Measurements from ENCODE around the gene WDR12. TPM values are rescaled to one million over a fixed set of nuclear protein-coding genes. Genes with fewer than 3 reads are reported as not detected.
A peak's percentile ranks its signal among the peaks of the same experiment; 100 is the strongest.
"Not testable (repeated sequence)": the region's sequence is repeated elsewhere in the genome, so short reads cannot be mapped to it uniquely, and the experiment has no call there.

Gene WDR12
- total RNA-seq, 1 donor from 2014 or later, result 34.7 TPM

- peak; percentile 19 for DNase-seq
Observed at GRCh38 chr2:202883987-202884675, 27.3 kb downstream of the WDR12 start.

- DNase-seq, result no peak
Observed at GRCh38 chr2:202881570-202881969, 29.9 kb downstream of the WDR12 start.

- DNase-seq, result no peak
Observed at GRCh38 chr2:202877699-202878098, 33.8 kb downstream of the WDR12 start.

GRCh38 chr2:202871300-202872141 is 40.0 kb downstream of the WDR12 start, which contains the start of gene ICA1L:
Gene ICA1L (minus strand): TSS chr2:202871766. CDS start chr2:202829009, 42,757 bp downstream.
- peak; percentile 65 for DNase-seq

GRCh38 chr2:202870431-202871299 is 40.8 kb downstream of the WDR12 start:
- DNase-seq, result peak; percentile 72

GRCh38 chr2:202861987-202862386 is 49.5 kb downstream of the WDR12 start:
- DNase-seq, result no peak

- no peak for DNase-seq
Observed at GRCh38 chr2:202858601-202859000, 52.9 kb downstream of the WDR12 start.

- DNase-seq, result not testable (repeated sequence)
Observed at GRCh38 chr2:202849343-202849742, 62.1 kb downstream of the WDR12 start.

- no peak for DNase-seq
Observed at GRCh38 chr2:202848813-202849212, 62.7 kb downstream of the WDR12 start.

- DNase-seq, result no peak
Observed at GRCh38 chr2:202847693-202848524, 63.6 kb downstream of the WDR12 start.

- no peak for DNase-seq
Observed at GRCh38 chr2:202844656-202845055, 66.8 kb downstream of the WDR12 start.

- DNase-seq, result no peak
Observed at GRCh38 chr2:202842690-202843089, 68.8 kb downstream of the WDR12 start.

- DNase-seq, result peak; percentile 7
Observed at GRCh38 chr2:202841090-202841867, 70.2 kb downstream of the WDR12 start.

GRCh38 chr2:202831242-202832220 is 79.9 kb downstream of the WDR12 start:
- peak; percentile 72 for DNase-seq

GRCh38 chr2:202824901-202825300 is 86.6 kb downstream of the WDR12 start:
- DNase-seq, result no peak
